VCaP (cell line): Measurements from ENCODE around the gene NUDT7.

Experiments
- H3K27ac ChIP-seq: fragments of 450-650 bp; 2 replicates; pipeline ENCODE4 v1.5.1; 2017
- CTCF ChIP-seq: fragments of 450-650 bp; conservative IDR thresholded peaks from 2 replicates; pipeline ENCODE4 v1.5.1; 2017; ENCODE audit warnings: mild to moderate bottlenecking, moderate library complexity

The NUDT7 gene

GRCh38 chr16:77682586-77682985, 39.7 kb upstream of the NUDT7 start:
- no peak overlapping the region for H3K27ac ChIP-seq
- no peak for TF ChIP-seq CTCF

GRCh38 chr16:77683397-77684180, 38.7 kb upstream of the NUDT7 start:
- H3K27ac ChIP-seq, result no peak overlapping the region
- TF ChIP-seq CTCF, result no peak

- no peak overlapping the region for H3K27ac ChIP-seq
- TF ChIP-seq CTCF, result no peak
Measured at GRCh38 chr16:77684181-77684526, 38.2 kb upstream of the NUDT7 start.

- no peak for TF ChIP-seq CTCF
- no peak overlapping the region for H3K27ac ChIP-seq
Measured at GRCh38 chr16:77686385-77686784, 35.9 kb upstream of the NUDT7 start.

GRCh38 chr16:77689971-77690370, 32.3 kb upstream of the NUDT7 start:
- no peak overlapping the region for H3K27ac ChIP-seq
- no peak for TF ChIP-seq CTCF

- no peak for TF ChIP-seq CTCF
- H3K27ac ChIP-seq, result no peak overlapping the region
Measured at GRCh38 chr16:77690416-77690815, 31.9 kb upstream of the NUDT7 start.

GRCh38 chr16:77692612-77693011, 29.7 kb upstream of the NUDT7 start:
- TF ChIP-seq CTCF, result no peak
- no peak overlapping the region for H3K27ac ChIP-seq
